HG03354 (cell line): Measurements from ENCODE around the gene MSH3.
"Not testable (repeated sequence)": the region's sequence is repeated elsewhere in the genome, so short reads cannot be mapped to it uniquely, and the experiment has no call there.

Experiments
- ATAC-seq: cut with Tn5 transposase; IDR thresholded peaks from one replicate; pipeline ENCODE4 v1.9.1; 2021; ENCODE audit warnings: mild to moderate bottlenecking; ENCODE audit not compliant: unreplicated experiment, poor library complexity, severe bottlenecking

MSH3 gene

GRCh38 chr5:80781356-80781755 is 126.9 kb downstream of the MSH3 start:
- ATAC-seq = no peak

- ATAC-seq = no peak
These were observed 128.2 kb downstream of the MSH3 start for GRCh38 chr5:80782626-80783025.

GRCh38 chr5:80783751-80784150 is 129.3 kb downstream of the MSH3 start:
- not testable (repeated sequence) for ATAC-seq

GRCh38 chr5:80784451-80784850 is 130.0 kb downstream of the MSH3 start:
- ATAC-seq = no peak

GRCh38 chr5:80789319-80790016 is 135.0 kb downstream of the MSH3 start:
- not testable (repeated sequence) for ATAC-seq

GRCh38 chr5:80790698-80791097 is 136.2 kb downstream of the MSH3 start:
- no peak for ATAC-seq

- ATAC-seq = no peak
These were observed 138.9 kb downstream of the MSH3 start for GRCh38 chr5:80793354-80793753.

- no peak for ATAC-seq
These were observed 142.4 kb downstream of the MSH3 start for GRCh38 chr5:80796846-80797245.

- ATAC-seq = no peak
These were observed 143.1 kb downstream of the MSH3 start for GRCh38 chr5:80797428-80798024.

GRCh38 chr5:80798166-80798565 is 143.7 kb downstream of the MSH3 start:
- ATAC-seq = no peak

- ATAC-seq = no peak
These were observed 144.2 kb downstream of the MSH3 start for GRCh38 chr5:80798633-80799032.

- ATAC-seq = no peak
These were observed 144.6 kb downstream of the MSH3 start for GRCh38 chr5:80799041-80799440.

- no peak for ATAC-seq
These were observed 145.1 kb downstream of the MSH3 start for GRCh38 chr5:80799573-80799972.

GRCh38 chr5:80804332-80804731 is 149.9 kb downstream of the MSH3 start:
- no peak for ATAC-seq

GRCh38 chr5:80805038-80805437 is 150.6 kb downstream of the MSH3 start:
- ATAC-seq = no peak

GRCh38 chr5:80806929-80807328 is 152.5 kb downstream of the MSH3 start:
- no peak for ATAC-seq

GRCh38 chr5:80809451-80809850 is 155.0 kb downstream of the MSH3 start:
- no peak for ATAC-seq

GRCh38 chr5:80810425-80810824 is 156.0 kb downstream of the MSH3 start:
- ATAC-seq = no peak

- ATAC-seq = no peak
These were observed 162.1 kb downstream of the MSH3 start for GRCh38 chr5:80816590-80816989.

- ATAC-seq = no peak
These were observed 166.2 kb downstream of the MSH3 start for GRCh38 chr5:80820685-80821084.

GRCh38 chr5:80822640-80823039 is 168.2 kb downstream of the MSH3 start:
- no peak for ATAC-seq

GRCh38 chr5:80824159-80824558 is 169.7 kb downstream of the MSH3 start:
- not testable (repeated sequence) for ATAC-seq
